Trophoblast cell (in vitro differentiated cells and primary cell): ENCODE measurements around the gene SUN2.

Source experiments
- DNase-seq, 2 donors: peaks; one replicate each; pipeline ENCODE4 v3.0.0-alpha.2; 2016
- H2AFZ ChIP-seq: 2 replicates; pipeline ENCODE4 v1.6.1; 2013; ENCODE audit warnings: low read length, moderate library complexity, mild to moderate bottlenecking; ENCODE audit not compliant: insufficient read depth, poor library complexity
- H2AK5ac ChIP-seq: 2 replicates; pipeline ENCODE4 v1.6.1; 2013; ENCODE audit warnings: mild to moderate bottlenecking, low read length
- H2BK120ac ChIP-seq: 2 replicates; pipeline ENCODE4 v1.6.1; 2013; ENCODE audit warnings: low read length, mild to moderate bottlenecking, moderate library complexity; ENCODE audit not compliant: insufficient read depth, poor library complexity
- H2BK12ac ChIP-seq: 2 replicates; pipeline ENCODE4 v1.6.1; 2013; ENCODE audit warnings: mild to moderate bottlenecking, low read length, moderate library complexity
- H2BK5ac ChIP-seq: 2 replicates; pipeline ENCODE4 v1.6.1; 2013; ENCODE audit warnings: low read length, low read depth, moderate library complexity, mild to moderate bottlenecking; ENCODE audit not compliant: poor library complexity
- H3K14ac ChIP-seq: 2 replicates; pipeline ENCODE4 v1.6.1; 2013; ENCODE audit warnings: mild to moderate bottlenecking, low read length
- H3K18ac ChIP-seq: 2 replicates; pipeline ENCODE4 v1.6.1; 2013; ENCODE audit warnings: mild to moderate bottlenecking, low read length
- H3K23ac ChIP-seq: 2 replicates; pipeline ENCODE4 v1.6.1; 2013; ENCODE audit warnings: low read length
- H3K27ac ChIP-seq: 2 replicates; pipeline ENCODE4 v1.5.1; 2013; ENCODE audit warnings: low read depth, mild to moderate bottlenecking, inconsistent platforms, low read length, moderate library complexity
- H3K27me3 ChIP-seq: 2 replicates; pipeline ENCODE4 v1.6.1; 2013; ENCODE audit warnings: inconsistent platforms, mild to moderate bottlenecking, low read length, moderate library complexity; ENCODE audit not compliant: insufficient read depth
- H3K36me3 ChIP-seq, 2 experiments: 1 replicate in 1 of 2; 2 replicates in 1 of 2; pipeline ENCODE4 v1.6.1; 2013; ENCODE audit warnings: low read length in 2 of 2, mild to moderate bottlenecking in 2 of 2, moderate library complexity in 1 of 2; ENCODE audit not compliant: insufficient read depth in 2 of 2, control insufficient read depth in 1 of 2
- H3K4ac ChIP-seq: 2 replicates; pipeline ENCODE4 v1.6.1; 2013; ENCODE audit warnings: low read depth, mild to moderate bottlenecking, low read length, moderate library complexity
- H3K4me1 ChIP-seq, 2 experiments: 1 replicate in 1 of 2; 2 replicates in 1 of 2; pipeline ENCODE4 v1.6.1; 2013; ENCODE audit warnings: low read length in 2 of 2, mild to moderate bottlenecking in 2 of 2, moderate library complexity in 1 of 2; ENCODE audit not compliant: insufficient read depth in 2 of 2, control insufficient read depth in 1 of 2
- H3K4me2 ChIP-seq: 2 replicates; pipeline ENCODE4 v1.6.1; 2013; ENCODE audit warnings: inconsistent platforms, mild to moderate bottlenecking, low read length, moderate library complexity
- H3K4me3 ChIP-seq: 2 replicates; pipeline ENCODE4 v1.5.1; 2013; ENCODE audit warnings: mild to moderate bottlenecking, low read depth, low read length, inconsistent platforms
- H3K79me1 ChIP-seq: one replicate; pipeline ENCODE4 v1.6.1; 2013; ENCODE audit warnings: low read length
- H3K79me2 ChIP-seq: 2 replicates; pipeline ENCODE4 v1.6.1; 2013; ENCODE audit warnings: low read length, mild to moderate bottlenecking; ENCODE audit not compliant: control insufficient read depth, insufficient read depth, poor library complexity
- H3K9ac ChIP-seq: 2 replicates; pipeline ENCODE4 v1.6.1; 2013; ENCODE audit warnings: mild to moderate bottlenecking, low read length
- H3K9me3 ChIP-seq: 2 replicates; pipeline ENCODE4 v1.6.1; 2013; ENCODE audit warnings: low read depth, mild to moderate bottlenecking, control low read depth, inconsistent platforms, low read length; ENCODE audit not compliant: insufficient read depth
- H4K12ac ChIP-seq: 2 replicates; pipeline ENCODE4 v1.6.1; 2013; ENCODE audit warnings: low read depth, mild to moderate bottlenecking, low read length, moderate library complexity
- H4K8ac ChIP-seq: 2 replicates; pipeline ENCODE4 v1.6.1; 2013; ENCODE audit warnings: low read depth, mild to moderate bottlenecking, low read length, moderate library complexity
- H4K91ac ChIP-seq: one replicate; pipeline ENCODE4 v1.6.1; 2013; ENCODE audit warnings: low read depth, mild to moderate bottlenecking, low read length, moderate library complexity
- WGBS: extraction: QIAGEN DNeasy Blood & Tissue Kit; methylation state at CpG from one replicate; pipeline ENCODE4 v1.1.7; 2013; ENCODE audit warnings: missing lambda C conversion rate; ENCODE audit not compliant: insufficient read length, insufficient coverage; ENCODE audit errors: extremely low coverage; 5-methylcytosine and 5-hydroxymethylcytosine counted together

SUN2 gene

DNA sequence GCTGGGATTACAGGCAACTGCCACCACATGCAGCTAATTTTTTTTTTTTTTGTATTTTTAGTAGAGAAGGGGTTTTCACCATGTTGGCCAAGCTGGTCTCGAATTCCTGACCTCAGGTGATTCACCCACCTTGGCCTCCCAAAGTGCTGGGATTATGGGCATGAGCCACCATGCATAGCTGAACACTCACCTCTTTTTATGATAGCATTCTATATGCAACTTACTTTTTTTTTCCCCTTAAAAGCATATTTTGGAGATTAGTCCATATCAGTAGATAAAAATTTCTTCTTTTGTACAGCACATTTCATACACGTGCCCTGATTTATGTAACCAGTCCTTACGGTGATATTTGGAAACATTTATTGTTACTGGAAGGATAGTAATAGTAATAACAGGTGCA lies 35.4 kb downstream of the SUN2 start:
- H3K27me3 ChIP-seq, result no peaks in the 10 kb centered on the region
- no peak overlapping the region for H2BK5ac ChIP-seq
- WGBS, result no CpG with 5 or more reads among the region's 3 CpGs
- no peak overlapping the region for H4K8ac ChIP-seq
- no peak overlapping the region for H3K4ac ChIP-seq
- peak in 1 of 2 donors; percentile 37 for DNase-seq
- H2AK5ac ChIP-seq, result no peak overlapping the region
- H3K79me2 ChIP-seq, result no peaks in the 10 kb centered on the region
- H3K18ac ChIP-seq, result no peak overlapping the region
- no peak overlapping the region for H2AFZ ChIP-seq
- H3K4me3 ChIP-seq, result no peak overlapping the region
- H3K4me2 ChIP-seq, result no peak overlapping the region
- no peak overlapping the region for H3K9ac ChIP-seq
- H3K14ac ChIP-seq, result no peak overlapping the region
- H3K9me3 ChIP-seq, result no peaks in the 10 kb centered on the region
- no peak overlapping the region for H3K27ac ChIP-seq
- H4K12ac ChIP-seq, result no peak overlapping the region
- H3K36me3 ChIP-seq, result peaks cover 38 to 48% of the 10 kb centered on the region in 2 experiments
- H3K23ac ChIP-seq, result no peak overlapping the region
- no peak overlapping the region for H4K91ac ChIP-seq
- peaks cover 0 to 2% of the 10 kb centered on the region in 2 experiments for H3K4me1 ChIP-seq
- no peak overlapping the region for H2BK12ac ChIP-seq
- no peaks in the 10 kb centered on the region for H3K79me1 ChIP-seq
- H2BK120ac ChIP-seq, result no peak overlapping the region

DNA sequence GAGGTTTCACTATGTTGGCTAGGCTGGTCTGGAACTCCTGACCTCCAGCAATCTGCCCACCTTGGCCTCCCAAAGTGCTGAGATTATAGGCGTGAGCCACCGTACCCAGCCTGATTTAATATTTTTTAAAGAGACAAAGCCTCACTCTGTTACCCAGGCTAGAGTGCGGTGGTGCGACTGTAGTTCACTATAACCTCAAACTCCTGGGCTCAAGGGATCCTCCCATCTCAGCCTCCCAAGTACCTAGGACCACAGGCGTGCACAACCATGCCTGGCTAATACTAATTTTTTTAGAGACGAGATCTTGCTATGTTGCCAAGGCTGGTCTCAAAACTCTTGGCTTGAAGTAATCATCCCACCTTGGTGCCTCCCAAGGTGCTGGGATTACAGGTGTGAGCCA lies 36.6 kb downstream of the SUN2 start:
- no peaks in the 10 kb centered on the region for H3K9me3 ChIP-seq
- H3K79me1 ChIP-seq, result no peaks in the 10 kb centered on the region
- H3K14ac ChIP-seq, result no peak overlapping the region
- H3K23ac ChIP-seq, result no peak overlapping the region
- H2BK12ac ChIP-seq, result no peak overlapping the region
- H3K27ac ChIP-seq, result no peak overlapping the region
- no peaks in the 10 kb centered on the region for H3K27me3 ChIP-seq
- H3K4me2 ChIP-seq, result no peak overlapping the region
- no peak overlapping the region for H3K4me3 ChIP-seq
- DNase-seq, result no peak
- H3K36me3 ChIP-seq, result peaks cover 32 to 42% of the 10 kb centered on the region in 2 experiments
- H4K12ac ChIP-seq, result no peak overlapping the region
- H3K9ac ChIP-seq, result no peak overlapping the region
- H4K91ac ChIP-seq, result no peak overlapping the region
- H3K4ac ChIP-seq, result no peak overlapping the region
- H2BK120ac ChIP-seq, result no peak overlapping the region
- WGBS, result no CpG with 5 or more reads among the region's 6 CpGs
- no peak overlapping the region for H2AFZ ChIP-seq
- H2AK5ac ChIP-seq, result no peak overlapping the region
- no peak overlapping the region for H2BK5ac ChIP-seq
- no peak overlapping the region for H4K8ac ChIP-seq
- H3K79me2 ChIP-seq, result no peaks in the 10 kb centered on the region
- H3K4me1 ChIP-seq, result peaks cover 0 to 2% of the 10 kb centered on the region in 2 experiments
- no peak overlapping the region for H3K18ac ChIP-seq

DNA sequence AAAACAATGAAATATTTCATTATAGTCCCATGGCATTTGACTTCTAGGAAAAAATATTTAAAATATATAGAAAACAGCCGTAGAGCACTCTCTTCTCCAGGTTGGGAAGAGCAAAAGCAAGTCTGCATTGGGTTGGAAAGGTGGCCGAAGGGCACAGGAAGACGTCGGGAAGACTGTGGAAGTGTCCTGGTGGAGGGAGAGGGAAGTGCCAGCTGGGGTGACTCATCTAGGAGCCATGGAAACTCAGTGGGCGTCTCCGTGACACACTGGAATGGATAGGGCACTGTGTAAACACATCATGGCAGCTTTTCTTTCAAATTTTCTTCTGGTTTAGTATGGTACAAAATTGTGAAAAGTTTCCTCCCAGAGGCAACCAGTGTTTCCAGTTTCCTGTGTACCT lies 37.4 kb downstream of the SUN2 start:
- Histone ChIP-seq H3K14ac (no peak overlapping the region), H3K79me1 (no peaks in the 10 kb centered on the region), H3K9me3 (no peaks in the 10 kb centered on the region), H3K27ac (no peak overlapping the region), H2BK5ac (no peak overlapping the region), H3K79me2 (no peaks in the 10 kb centered on the region), H3K4me1 (peaks cover 0 to 5% of the 10 kb centered on the region in 2 experiments), H3K9ac (no peak overlapping the region), H2AFZ (no peak overlapping the region), H2BK12ac (no peak overlapping the region), H3K23ac (no peak overlapping the region), H2BK120ac (no peak overlapping the region), H2AK5ac (no peak overlapping the region), H3K36me3 (peaks cover 31 to 37% of the 10 kb centered on the region in 2 experiments), H4K91ac (no peak overlapping the region), H3K27me3 (no peaks in the 10 kb centered on the region), H3K18ac (no peak overlapping the region), H3K4me2 (no peak overlapping the region), H3K4me3 (no peak overlapping the region), H3K4ac (no peak overlapping the region), H4K8ac (no peak overlapping the region), H4K12ac (no peak overlapping the region)
- WGBS, result no CpG with 5 or more reads among the region's 6 CpGs
- DNase-seq, result peak; percentile 83 to 88

DNA sequence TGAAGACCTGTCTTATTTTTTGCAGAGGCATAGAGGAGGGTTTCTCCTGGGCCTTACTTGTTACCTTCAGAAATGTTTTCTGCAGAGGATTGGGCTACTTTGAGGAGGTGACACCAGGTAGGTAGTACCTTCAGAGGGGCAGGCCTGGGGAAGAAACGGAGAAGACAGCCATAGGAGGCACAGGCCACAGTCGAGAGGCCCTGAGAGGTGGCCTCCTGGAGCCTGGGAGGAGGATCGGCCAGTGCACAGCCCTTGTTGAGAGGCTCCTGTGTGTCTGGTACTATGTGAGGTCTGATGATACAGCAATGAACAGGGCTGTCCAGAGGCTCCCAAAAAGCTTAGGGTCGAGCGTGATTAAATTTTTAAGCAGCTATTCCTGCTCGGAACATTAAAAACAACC lies 38.6 kb downstream of the SUN2 start:
- no peak overlapping the region for H2AK5ac ChIP-seq
- no peak overlapping the region for H3K4me2 ChIP-seq
- H3K23ac ChIP-seq, result no peak overlapping the region
- no peak overlapping the region for H3K14ac ChIP-seq
- H3K4me3 ChIP-seq, result no peak overlapping the region
- no peak overlapping the region for H4K91ac ChIP-seq
- H4K12ac ChIP-seq, result no peak overlapping the region
- no peak overlapping the region for H3K18ac ChIP-seq
- WGBS, result no CpG with 5 or more reads among the region's 6 CpGs
- H3K27me3 ChIP-seq, result no peaks in the 10 kb centered on the region
- DNase-seq, result no peak
- H3K79me1 ChIP-seq, result no peaks in the 10 kb centered on the region
- no peaks in the 10 kb centered on the region for H3K79me2 ChIP-seq
- H3K9ac ChIP-seq, result no peak overlapping the region
- H2BK12ac ChIP-seq, result no peak overlapping the region
- H3K27ac ChIP-seq, result no peak overlapping the region
- H3K9me3 ChIP-seq, result no peaks in the 10 kb centered on the region
- no peak overlapping the region for H4K8ac ChIP-seq
- peaks cover 0 to 12% of the 10 kb centered on the region in 2 experiments for H3K4me1 ChIP-seq
- no peak overlapping the region for H2AFZ ChIP-seq
- H3K4ac ChIP-seq, result no peak overlapping the region
- H2BK120ac ChIP-seq, result no peak overlapping the region
- H2BK5ac ChIP-seq, result no peak overlapping the region
- H3K36me3 ChIP-seq, result peaks cover 28 to 29% of the 10 kb centered on the region in 2 experiments
